HUDEP-2 (cell line): ENCODE data around the gene RNF144A.

ENCODE experiments used
- DNase-seq, 76 experiments: peaks; one replicate each; lab custom pipeline; 2025; ENCODE audit not compliant: unreplicated experiment in 76 of 76; lab: John Stamatoyannopoulos, UW

RNF144A gene

DNA sequence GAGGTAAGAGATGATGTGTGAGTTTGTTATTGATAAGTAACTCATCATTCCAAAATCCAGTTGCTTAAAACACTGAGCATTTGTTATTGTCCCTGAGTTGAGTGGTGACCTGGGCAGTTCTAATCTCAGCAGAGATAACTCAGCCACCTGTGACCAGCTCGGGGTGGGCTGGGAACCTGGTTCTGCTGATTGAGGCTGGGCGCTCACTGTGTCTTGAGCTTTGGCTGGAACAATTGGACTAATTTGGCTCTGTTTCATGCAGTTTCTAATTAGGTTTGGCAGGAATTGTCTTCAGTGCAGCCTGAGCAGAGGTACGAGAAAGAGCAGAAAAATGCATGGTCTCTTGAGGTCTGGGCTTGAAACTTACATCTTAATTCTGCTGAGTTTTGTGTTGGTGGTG lies 144.7 kb downstream of the RNF144A start:
- no peak for DNase-seq

- no peak for DNase-seq
These were observed 146.6 kb downstream of the RNF144A start for GRCh38 chr2:7063789-7064188.

DNA sequence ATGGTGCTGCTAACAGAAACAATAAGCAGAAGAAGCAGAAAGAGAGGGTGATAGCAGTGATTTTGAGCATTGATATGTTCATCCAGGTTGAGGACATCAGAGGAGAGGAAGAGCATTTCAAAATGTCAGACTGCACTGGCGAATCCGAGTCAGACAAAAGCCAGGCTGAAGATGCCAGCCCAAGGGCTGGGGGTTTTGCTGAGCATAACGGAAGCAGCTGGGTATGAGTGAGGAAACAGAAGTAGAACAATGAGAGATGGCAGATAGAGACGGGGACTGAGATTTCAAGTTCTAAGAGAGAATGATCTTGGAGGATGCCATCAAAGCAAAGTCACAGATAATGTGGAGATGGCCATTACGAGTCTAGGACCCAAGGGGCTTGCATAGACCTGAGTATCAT lies 151.2 kb downstream of the RNF144A start:
- no peak for DNase-seq

GRCh38 chr2:7070483-7070882 lies 153.3 kb downstream of the RNF144A start:
- no peak for DNase-seq

- no peak for DNase-seq
These were observed 153.9 kb downstream of the RNF144A start for GRCh38 chr2:7071154-7071553.

DNA sequence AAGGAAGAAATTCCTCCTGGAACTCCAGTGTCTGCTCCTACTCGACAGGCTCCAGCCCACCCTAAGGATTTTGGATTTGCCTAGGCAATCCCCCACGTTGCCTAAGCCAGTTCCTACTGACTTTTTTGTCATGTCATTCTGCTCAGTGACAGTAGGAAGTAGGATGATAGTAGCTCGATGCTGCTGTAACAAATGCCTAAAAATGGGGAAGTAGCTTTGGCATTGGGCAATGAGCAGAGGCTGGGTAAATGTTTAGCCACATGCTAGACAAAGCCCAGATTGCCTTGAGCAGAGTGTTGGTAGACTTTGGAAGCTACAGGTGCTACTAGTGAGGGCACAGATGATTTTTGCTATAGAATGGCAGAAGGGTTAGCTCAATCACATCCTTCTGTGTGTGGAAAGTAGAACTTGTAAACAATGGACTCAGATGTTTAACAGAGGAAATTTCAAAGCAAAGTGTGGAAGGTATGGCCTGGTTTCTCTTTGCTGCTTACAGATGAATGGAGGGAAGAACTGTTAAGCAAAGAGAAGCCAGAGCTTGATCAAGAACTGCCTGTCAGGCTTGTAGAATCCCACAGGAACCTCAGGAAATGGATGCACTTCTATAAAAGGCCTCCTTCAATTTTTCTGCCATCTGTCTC lies 154.8 kb downstream of the RNF144A start:
- DNase-seq: no peak

DNA sequence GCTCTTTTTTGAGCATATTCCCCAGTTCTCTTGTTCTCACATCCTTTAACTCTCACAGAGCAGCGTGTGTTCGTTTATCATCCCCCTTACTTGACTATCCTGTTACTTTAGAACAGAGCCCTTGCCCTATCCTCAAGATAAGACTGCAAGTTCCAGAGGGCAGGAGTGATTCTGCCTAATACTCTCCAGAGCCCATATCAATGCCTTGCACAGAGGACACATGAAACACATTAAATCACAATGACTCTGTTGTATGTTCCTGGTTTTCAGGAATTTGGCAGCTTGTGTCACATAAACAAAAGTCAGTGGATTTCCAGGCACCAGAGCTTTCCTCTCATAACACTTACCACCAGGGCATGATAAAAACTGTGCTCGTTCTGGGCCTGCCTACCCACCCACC lies 156.7 kb downstream of the RNF144A start:
- no peak for DNase-seq

- DNase-seq: no peak
These were observed 158.6 kb downstream of the RNF144A start for GRCh38 chr2:7075834-7076233.

- no peak for DNase-seq
These were observed 160.6 kb downstream of the RNF144A start for GRCh38 chr2:7077660-7078267.

DNA sequence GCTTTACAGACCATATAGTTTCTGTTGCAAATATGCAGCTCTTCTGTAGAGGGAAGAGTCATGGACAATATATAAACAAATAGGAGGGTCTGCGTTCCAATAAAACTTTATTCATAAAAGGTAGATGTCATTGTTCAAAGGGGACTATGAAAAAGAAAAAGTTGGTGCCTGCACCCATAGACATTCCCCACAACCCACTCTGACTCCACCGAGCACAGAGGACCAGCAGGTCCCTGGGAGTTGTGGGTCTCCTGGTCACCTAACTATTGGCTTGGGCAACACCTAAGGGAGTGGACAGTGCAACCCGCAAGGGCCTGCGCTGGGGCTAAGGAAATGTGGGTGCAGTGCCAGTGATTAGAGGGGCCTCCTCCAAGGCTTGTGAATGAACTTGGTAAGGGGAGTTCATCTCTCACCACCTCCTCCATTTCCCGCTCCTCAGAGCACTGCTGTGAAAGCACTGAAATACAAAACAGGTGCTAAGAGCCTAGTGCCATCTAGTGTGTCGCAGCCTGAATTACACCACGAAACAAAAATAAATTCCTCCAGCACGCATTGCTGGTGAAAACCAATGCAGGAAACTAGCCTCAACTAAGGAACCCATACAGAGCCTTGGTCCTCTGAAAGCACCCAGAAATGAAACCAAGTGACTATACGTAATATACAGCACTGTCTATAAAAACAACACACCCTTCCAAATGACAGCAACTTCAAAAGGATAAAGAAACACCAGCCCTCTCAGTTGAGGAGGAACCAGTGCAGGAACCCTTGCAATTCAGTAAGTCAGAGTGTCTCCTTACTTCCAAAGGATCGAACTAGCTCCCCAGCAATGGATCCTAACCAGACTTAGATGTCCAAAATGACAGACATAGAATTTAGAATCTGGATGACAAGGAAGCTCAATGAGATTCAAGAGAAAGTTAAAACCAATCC lies 166.6 kb downstream of the RNF144A start:
- DNase-seq: peak in 26 of 76 experiments; percentile 1 to 50 (median 8)

DNA sequence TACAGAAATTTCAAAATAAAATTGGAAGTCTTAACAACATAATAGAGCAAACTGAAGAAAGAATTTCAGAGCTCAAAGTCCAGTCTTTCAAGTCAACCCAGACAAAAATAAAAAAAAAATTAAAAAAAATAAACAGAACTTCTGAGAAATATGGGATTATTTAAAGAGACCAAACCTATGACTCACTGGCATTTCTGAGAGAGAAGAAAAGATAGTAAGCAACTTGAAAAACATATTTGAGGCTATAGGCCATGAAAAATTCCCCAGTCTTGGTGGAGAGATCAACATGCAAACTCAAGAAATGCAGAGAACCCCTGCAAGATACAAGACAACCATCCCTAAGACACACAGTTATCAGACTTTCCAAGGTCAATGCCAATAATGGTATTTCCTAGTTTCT lies 167.4 kb downstream of the RNF144A start:
- DNase-seq: no peak

DNA sequence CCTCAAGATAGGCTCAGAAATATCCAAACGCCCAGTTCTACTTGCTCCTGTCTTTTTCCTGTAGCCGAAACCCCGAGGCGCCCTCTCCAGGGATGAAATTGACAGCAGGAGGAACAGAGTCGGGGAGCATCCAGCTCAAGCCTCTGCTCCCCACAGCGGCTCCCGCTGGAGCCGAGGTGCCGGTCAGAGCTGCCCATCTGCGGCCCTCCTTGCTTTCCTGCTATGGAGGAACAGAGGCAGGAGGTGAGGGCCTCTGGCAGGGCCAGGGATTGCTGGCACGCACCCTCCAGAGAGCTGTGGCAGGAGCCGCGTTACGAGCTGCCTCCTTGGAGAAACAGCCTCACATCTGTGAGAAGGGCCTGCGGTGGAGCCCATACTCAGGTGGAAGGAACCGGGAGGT lies 172.1 kb downstream of the RNF144A start:
- no peak for DNase-seq

DNA sequence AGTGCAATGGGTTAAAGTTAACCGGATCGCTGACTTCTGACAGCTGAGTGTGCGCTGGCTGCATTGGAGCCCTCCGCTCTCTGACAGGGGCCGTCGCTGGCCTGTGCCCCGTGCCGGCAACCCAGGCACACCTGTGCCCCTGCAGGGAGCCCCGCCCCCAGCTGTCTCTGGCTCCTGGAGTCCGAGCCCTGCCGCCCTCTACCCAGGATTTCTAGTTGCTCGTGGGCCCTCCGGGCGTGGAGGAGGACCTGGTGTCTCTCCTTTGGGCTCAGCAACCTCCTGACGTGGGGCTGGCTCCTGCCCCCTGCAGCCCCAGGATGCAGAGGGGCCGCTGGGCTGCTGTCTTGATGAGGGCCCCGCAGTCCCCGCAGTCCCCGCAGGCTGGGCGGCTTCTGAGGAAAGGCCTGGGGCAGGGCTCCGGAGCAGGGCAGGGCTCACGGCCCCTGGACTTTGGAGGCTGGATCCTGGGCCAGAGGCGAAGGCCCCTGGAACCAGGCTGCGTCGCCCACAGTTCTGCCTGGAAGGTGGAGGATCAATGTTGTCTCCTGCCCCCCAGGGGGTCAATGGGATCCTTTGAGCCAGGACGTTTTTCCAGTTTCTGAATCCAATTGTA lies 172.8 kb downstream of the RNF144A start:
- no peak for DNase-seq

DNA sequence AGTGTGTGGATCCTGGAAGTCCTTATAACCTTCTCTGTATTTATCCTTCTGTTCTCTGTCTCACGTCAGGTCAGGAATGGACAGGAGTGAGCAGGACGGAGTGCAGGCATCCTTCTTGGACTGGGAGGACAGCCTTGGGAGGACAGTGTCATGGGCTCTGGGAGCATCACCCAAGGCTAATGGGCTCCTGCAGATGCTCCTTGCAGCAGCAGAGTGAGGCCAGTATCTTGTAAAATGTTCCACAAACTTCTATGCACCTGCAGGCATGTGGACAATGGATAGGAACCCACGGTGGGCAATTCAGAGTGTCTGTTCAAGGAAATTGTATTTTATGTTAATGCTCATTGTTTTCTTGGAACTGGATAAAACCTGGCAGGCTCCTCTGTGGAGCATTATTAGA lies 176.2 kb downstream of the RNF144A start:
- DNase-seq: no peak
